ENCODE results near the gene TTN. TPM values are rescaled to one million over a fixed set of nuclear protein-coding genes. Genes with fewer than 3 reads are reported as not detected.
"Not testable (repeated sequence)": the region's sequence is repeated elsewhere in the genome, so short reads cannot be mapped to it uniquely, and the experiment has no call there.

TTN gene
- total RNA-seq, 2 donors from 2014 or later, result 26.5 to 94.6 TPM

DNA sequence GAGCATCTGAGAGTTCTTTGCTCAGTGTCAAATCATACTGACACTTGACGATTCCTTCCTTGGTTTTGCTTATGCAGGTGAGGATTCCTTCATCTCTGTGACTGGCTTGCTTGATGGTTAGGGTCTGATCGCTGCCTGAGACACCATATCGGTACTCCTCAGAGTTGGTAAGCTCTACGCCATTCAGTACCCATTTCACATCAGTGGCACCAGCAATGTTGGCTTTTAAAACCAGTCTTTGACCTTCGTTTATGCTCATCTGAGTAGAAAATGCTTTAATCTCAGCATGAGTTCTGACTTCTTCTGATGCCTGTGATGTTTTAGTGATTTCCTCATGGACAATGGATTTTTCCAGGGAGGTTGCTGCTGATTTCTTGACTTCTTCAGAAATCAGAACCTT is 278.6 kb downstream of the TTN start:
- no peaks in the 10 kb centered on the region for H3K27me3 ChIP-seq
- no peak overlapping the region for H3K4me3 ChIP-seq
- peaks cover 0 to 5% of the 10 kb centered on the region in 2 donors for H3K36me3 ChIP-seq (replicated peaks in 1 of 2; ENCODE audit: insufficient read depth in 1 of 2, low read depth in 2 of 2)
- TF ChIP-seq, protein P1, sequence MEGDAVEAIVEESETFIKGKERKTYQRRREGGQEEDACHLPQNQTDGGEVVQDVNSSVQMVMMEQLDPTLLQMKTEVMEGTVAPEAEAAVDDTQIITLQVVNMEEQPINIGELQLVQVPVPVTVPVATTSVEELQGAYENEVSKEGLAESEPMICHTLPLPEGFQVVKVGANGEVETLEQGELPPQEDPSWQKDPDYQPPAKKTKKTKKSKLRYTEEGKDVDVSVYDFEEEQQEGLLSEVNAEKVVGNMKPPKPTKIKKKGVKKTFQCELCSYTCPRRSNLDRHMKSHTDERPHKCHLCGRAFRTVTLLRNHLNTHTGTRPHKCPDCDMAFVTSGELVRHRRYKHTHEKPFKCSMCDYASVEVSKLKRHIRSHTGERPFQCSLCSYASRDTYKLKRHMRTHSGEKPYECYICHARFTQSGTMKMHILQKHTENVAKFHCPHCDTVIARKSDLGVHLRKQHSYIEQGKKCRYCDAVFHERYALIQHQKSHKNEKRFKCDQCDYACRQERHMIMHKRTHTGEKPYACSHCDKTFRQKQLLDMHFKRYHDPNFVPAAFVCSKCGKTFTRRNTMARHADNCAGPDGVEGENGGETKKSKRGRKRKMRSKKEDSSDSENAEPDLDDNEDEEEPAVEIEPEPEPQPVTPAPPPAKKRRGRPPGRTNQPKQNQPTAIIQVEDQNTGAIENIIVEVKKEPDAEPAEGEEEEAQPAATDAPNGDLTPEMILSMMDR (IDR thresholded peaks at IDR 0.05), result no peak
- TF ChIP-seq POLR2A (IDR thresholded peaks at IDR 0.05), result no peak
- H3K27ac ChIP-seq, result no peak overlapping the region
- 92 to 94% methylated on average over 5 of the region's 5 CpGs for WGBS, 2 donors
- ATAC-seq, result no peak
- DNase-seq, result no peak
- H3K4me1 ChIP-seq, result peaks cover 7% of the 10 kb centered on the region
- H3K9me3 ChIP-seq, result no peaks in the 10 kb centered on the region
- intact Hi-C loops (cut with DNase I), result no loop called here

DNA sequence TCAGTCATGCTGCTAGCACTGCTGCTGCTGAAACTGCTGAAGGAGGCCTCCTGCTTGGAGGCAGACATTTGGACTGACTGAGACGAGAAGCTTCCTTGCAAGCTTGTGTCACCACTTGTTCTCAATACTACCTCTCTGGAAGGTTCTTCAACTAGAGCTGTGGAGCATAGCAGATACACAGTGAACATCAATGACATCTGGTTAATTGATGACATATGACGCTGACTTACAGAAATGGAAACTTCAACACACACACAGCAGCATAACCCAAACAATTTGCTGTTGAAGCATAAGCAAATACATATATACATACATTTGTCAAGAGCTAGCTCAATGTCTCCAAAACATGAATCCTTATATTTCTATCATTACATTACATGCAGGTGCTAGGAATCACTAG is 279.6 kb downstream of the TTN start:
- no peak for TF ChIP-seq POLR2A (IDR thresholded peaks at IDR 0.05)
- TF ChIP-seq, protein P1 (IDR thresholded peaks at IDR 0.05), result no peak
- Histone ChIP-seq H3K27me3 (no peaks in the 10 kb centered on the region), H3K9me3 (no peaks in the 10 kb centered on the region), H3K4me3 (no peak overlapping the region), H3K4me1 (peaks cover 7% of the 10 kb centered on the region), H3K27ac (no peak overlapping the region), H3K36me3 (replicated peaks in 1 of 2; ENCODE audit: insufficient read depth in 1 of 2, low read depth in 2 of 2) (peaks cover 0 to 2% of the 10 kb centered on the region in 2 donors)
- intact Hi-C loops (cut with DNase I), result no loop called here
- DNase-seq, result no peak
- no peak for ATAC-seq
- 86 to 90% methylated on average over 2 of the region's 2 CpGs for WGBS, 2 donors

DNA sequence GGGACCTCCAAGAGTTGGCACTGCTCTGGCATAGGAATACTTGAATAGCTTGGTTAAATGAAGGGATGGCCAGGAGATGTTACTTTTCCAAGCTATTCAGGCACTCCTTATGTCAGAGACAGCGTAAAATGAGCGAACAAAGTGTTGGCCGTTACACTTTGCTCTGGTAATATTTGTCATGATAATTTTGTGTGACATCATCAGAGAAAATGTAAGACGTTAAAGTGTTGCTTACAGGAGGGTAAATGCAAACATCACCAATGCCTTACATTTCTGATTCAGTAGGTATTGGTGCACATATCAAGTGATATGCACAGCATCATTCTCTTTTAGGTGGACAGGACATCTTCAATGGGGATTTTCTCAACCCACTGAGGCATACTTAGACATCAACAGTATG is 281.0 kb downstream of the TTN start:
- Histone ChIP-seq H3K4me1 (peaks cover 7% of the 10 kb centered on the region), H3K9me3 (no peaks in the 10 kb centered on the region), H3K4me3 (no peak overlapping the region), H3K27me3 (no peaks in the 10 kb centered on the region), H3K36me3 (replicated peaks in 1 of 2; ENCODE audit: insufficient read depth in 1 of 2, low read depth in 2 of 2) (no peaks in the 10 kb centered on the region), H3K27ac (no peak overlapping the region)
- WGBS, 2 donors, result 88 to 91% methylated on average over 4 of the region's 4 CpGs
- TF ChIP-seq POLR2A (IDR thresholded peaks at IDR 0.05), result no peak
- TF ChIP-seq, protein P1 (IDR thresholded peaks at IDR 0.05), result no peak
- DNase-seq (no peak), ATAC-seq (no peak)
- intact Hi-C loops (cut with DNase I), result no loop called here

DNA sequence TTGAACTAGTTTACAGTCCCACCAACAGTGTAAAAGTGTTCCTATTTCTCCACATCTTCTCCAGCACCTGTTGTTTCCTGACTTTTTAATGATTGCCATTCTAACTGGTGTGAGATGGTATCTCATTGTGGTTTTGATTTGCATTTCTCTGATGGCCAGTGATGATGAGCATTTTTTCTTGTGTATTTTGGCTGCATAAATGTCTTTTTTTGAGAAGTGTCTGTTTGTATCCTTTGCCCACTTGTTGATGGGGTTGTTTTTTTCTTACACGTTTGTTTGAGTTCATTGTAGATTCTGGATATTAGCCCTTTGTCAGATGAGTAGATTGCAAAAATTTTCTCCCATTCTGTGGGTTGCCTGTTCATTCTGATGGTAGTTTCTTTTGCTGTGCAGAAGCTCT is 281.8 kb downstream of the TTN start:
- DNase-seq; H3K9me3 ChIP-seq; intact Hi-C loops (cut with DNase I); H3K27me3 ChIP-seq; H3K36me3 ChIP-seq (replicated peaks in 1 of 2; ENCODE audit: insufficient read depth in 1 of 2, low read depth in 2 of 2); H3K4me1 ChIP-seq; ATAC-seq; H3K4me3 ChIP-seq; H3K27ac ChIP-seq: not testable (repeated sequence)
- 79 to 100% methylated on average over 1 of the region's 1 CpG for WGBS, 2 donors

DNA sequence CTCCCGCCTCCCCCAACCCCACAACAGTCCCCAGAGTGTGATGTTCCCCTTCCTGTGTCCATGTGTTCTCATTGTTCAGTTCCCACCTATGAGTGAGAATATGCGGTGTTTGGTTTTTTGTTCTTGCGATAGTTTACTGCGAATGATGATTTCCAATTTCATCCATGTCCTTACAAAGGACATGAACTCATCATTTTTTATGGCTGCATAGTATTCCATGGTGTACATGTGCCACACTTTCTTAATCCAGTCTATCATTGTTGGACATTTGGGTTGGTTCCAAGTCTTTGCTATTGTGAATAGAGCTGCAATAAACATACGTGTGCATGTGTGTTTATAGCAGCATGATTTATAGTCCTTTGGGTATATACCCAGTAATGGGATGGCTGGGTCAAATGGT is 282.2 kb downstream of the TTN start:
- intact Hi-C loops (cut with DNase I); H3K9me3 ChIP-seq; DNase-seq; H3K4me1 ChIP-seq; H3K4me3 ChIP-seq; H3K27ac ChIP-seq; H3K36me3 ChIP-seq (replicated peaks in 1 of 2; ENCODE audit: insufficient read depth in 1 of 2, low read depth in 2 of 2); H3K27me3 ChIP-seq; ATAC-seq: not testable (repeated sequence)
- 93 to 96% methylated on average over 5 of the region's 5 CpGs for WGBS, 2 donors

DNA sequence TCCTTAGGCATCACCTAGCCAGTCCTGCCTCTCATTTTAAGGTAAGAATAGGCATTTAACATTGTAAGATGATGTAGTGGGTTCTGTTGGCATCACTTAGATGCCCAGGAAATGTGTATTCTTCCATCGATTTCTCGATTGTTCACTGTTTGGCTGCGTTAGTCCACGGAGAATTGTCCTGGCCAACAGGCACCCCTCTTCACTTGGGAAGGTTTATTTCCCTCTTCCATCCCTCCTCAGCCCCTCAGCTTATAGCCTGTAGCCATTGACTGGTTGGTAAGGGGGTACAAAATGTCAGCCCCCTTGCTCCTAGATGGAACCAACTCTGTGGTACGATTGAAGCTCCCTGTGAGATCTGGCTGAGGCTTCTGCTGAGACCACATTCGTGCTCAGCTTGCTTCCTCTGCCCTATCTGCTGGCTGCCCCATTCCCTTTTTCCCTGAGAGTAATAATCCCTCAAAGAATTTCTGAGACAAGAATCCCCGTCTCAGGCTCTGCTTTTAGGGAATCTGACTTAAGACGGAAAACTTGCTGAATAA is 283.6 kb downstream of the TTN start:
- no peaks in the 10 kb centered on the region for H3K9me3 ChIP-seq
- peak overlapping the region in 3 of 4 donors; percentile 34 to 56 (median 43) for H3K27ac ChIP-seq
- DNase-seq (no peak), ATAC-seq (no peak)
- peaks cover 7% of the 10 kb centered on the region for H3K4me1 ChIP-seq
- intact Hi-C loops (cut with DNase I), result no loop called here
- no peak for TF ChIP-seq POLR2A (IDR thresholded peaks at IDR 0.05)
- TF ChIP-seq, protein P1 (IDR thresholded peaks at IDR 0.05), result no peak
- H3K27me3 ChIP-seq, result no peaks in the 10 kb centered on the region
- H3K4me3 ChIP-seq, result peak overlapping the region; percentile 16 to 41
- WGBS, 2 donors, result 23 to 46% methylated on average over 8 of the region's 8 CpGs
- H3K36me3 ChIP-seq (replicated peaks in 1 of 2; ENCODE audit: insufficient read depth in 1 of 2, low read depth in 2 of 2), result no peaks in the 10 kb centered on the region
